ENCODE data around the gene EBF3. TPM values are rescaled to one million over a fixed set of nuclear protein-coding genes. Genes with fewer than 3 reads are reported as not detected.
A peak's percentile ranks its signal among the peaks of the same experiment; 100 is the strongest.

Gene EBF3
- total RNA-seq, 1 experiment from 2014 or later: not detected

GRCh38 chr10:129891806-129892205 lies 72.3 kb downstream of the EBF3 start:
- DNase-seq (ENCODE audit: low read depth): no peak

DNA sequence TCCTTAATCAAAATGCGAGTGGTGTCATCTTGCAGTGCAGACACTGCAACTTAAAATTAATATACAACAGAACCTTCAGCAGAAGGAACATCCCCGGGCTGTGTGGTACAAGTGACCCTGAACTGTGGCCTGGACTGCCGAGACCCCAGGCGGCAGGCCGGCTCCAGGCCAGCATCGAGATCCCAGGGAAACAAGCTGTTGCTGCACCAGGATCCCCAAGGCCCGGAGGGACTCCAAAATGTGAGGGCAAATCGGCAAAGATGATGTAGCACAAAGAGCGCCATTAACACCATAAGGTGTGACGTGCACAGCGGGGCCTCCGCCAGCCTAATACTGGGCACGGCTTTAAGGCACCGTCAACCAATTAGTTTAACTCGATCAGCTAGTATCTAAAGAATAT lies 73.9 kb downstream of the EBF3 start:
- DNase-seq (ENCODE audit: low read depth): no peak

DNA sequence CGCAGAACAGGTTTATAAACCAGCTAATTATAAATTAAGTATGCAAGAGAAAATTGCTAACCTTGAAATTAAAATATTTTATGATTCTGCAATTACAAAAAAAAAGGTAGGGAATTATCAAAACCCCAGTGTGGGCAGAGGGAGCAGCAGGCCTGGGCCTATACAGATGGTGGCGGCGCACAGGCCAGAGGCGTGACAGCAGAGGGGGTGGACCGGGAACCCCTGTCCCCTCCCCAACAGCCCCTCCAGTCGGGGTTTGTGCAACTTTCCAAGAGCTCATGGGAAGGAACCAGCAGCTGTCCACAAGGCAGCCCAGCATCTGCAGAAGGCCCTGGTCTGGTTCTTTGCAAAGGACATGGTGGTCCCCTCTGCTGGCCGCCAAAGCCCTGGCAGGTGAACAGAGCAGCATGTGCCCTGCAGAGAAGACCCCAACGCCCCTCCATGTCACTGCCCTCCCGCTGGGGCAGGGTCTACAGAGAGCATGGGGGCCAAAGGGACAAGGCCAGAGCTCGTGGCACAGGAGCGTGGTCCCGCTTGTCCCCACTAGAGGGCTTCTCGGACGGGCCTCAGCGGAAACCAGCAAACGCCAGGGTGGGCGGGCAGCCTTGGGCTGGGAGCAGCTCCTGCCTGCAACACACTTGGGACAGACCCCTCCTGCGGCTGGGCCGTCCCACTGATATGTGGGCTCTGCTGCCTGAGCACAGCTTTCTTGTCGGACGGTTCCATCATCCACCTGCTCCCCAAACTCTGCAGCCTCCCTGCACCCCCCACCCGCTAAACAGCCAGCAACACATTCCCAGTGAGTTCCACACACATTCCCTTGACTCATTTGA lies 75.1 kb downstream of the EBF3 start:
- DNase-seq (ENCODE audit: low read depth): peak; percentile 7

- DNase-seq (ENCODE audit: low read depth): no peak
Measured at GRCh38 chr10:129887986-129888783, 75.9 kb downstream of the EBF3 start.

DNA sequence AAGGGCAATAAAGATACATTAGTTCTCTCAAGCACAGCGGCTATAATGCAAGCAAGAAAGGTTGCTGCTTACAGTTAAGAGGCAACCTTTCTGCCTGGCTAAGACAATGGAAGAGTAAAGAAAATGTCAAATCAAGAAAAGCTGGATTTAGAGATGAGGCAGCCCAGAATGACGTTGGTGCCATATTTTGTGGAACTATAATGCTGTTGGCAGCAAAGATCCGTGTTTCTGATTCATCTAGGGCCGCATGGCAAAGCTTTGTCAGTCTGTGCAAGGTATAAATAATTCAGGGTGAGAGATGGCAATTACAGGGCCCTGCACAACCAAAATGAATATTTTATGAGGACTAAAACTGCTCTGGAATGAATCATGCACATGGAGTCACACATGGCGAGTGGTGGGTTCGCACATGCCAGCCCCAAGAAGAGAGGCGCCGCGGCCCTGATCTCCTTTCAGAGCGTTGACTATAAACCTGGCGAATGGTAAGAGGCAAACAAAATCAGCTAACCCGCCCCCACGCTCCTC lies 76.6 kb downstream of the EBF3 start:
- DNase-seq (ENCODE audit: low read depth): no peak

- DNase-seq (ENCODE audit: low read depth): no peak
Measured at GRCh38 chr10:129886263-129886662, 77.8 kb downstream of the EBF3 start.

GRCh38 chr10:129885526-129885925 lies 78.5 kb downstream of the EBF3 start:
- DNase-seq (ENCODE audit: low read depth): no peak

DNA sequence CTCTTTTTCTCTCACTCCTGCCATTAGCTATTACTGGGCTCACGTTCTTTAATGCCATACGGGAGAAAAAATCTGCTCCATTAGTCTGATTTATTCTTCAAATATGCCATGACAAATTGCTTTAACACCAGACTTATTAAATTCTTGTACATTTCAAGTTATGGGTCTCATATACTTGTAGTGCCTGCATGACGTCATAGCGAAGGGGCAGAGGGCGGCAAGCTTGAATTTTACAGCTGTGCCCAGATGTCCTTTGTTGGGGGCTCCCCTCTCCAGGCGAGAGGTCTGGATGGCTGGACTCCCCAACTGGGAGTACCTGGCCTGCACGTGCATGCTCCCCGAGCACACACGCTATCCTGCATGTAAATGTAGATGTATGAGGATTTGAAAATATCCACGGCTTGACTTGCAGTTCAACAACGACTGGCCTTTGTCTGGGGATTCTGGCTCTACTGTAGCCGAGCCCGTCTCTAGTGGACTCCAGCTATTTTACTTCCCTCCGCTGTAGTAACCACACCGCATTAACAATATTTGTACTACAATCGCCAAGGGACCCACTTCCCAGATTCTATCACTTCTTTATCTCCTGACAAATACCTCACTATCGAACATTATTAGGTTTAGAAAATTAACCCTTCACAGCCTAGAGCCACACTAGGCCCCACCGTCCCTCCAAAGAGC lies 79.5 kb downstream of the EBF3 start:
- DNase-seq (ENCODE audit: low read depth): no peak

DNA sequence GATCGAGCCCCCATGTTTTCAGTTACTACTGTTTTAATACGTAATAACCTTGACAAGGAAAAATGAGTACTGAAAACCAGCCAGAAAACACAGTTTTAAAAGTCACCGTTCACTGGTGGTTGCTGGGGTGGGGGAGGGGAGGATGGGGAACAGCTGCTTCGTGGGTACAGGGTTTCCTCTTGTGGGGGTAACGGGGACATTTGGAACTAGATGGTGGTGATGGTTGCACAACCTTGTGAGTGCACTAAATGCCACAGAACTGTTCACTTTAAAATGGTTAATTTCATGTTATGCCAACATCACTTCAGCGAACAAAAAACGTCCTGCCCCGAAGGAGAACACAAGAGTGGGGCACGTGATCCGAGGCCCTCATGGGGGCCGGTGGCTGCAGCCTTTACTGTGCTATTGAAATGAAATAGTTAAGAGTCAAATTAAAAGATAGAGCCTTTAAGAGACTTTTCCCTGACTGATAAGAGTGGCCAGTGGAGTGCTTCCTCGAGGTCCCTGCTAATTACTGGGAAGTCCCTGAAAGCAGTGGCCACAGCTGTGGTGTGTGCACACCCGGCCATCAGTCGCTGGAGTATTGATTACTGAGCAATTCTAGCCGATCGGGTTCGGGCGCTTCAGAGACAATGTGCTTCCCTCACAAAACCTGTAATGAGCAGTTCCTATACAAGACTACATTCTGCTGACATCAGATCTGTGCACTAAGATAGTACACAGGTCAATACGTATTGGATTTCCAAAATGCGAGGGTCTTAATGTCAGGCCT lies 80.3 kb downstream of the EBF3 start:
- no peak for DNase-seq (ENCODE audit: low read depth)

DNA sequence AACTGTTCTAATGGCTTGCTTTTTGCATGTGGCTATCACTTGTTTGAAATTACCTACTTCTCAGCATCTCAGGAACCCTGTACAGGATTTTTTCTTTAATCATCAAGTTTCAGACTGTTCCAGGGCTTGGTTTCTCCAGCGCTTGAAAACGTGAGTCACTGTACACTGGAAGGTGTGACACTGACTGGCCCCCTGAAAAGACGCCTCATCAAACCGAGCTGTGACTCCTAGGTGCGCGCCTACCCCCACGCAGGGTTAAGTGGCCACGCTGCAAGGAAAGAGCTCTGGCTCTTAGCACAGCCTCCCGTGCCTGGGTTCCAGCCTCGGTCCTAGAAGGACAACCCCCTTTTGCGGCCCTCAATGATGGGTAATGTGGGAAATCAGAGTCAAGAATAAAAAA lies 81.0 kb downstream of the EBF3 start:
- DNase-seq (ENCODE audit: low read depth): no peak

DNA sequence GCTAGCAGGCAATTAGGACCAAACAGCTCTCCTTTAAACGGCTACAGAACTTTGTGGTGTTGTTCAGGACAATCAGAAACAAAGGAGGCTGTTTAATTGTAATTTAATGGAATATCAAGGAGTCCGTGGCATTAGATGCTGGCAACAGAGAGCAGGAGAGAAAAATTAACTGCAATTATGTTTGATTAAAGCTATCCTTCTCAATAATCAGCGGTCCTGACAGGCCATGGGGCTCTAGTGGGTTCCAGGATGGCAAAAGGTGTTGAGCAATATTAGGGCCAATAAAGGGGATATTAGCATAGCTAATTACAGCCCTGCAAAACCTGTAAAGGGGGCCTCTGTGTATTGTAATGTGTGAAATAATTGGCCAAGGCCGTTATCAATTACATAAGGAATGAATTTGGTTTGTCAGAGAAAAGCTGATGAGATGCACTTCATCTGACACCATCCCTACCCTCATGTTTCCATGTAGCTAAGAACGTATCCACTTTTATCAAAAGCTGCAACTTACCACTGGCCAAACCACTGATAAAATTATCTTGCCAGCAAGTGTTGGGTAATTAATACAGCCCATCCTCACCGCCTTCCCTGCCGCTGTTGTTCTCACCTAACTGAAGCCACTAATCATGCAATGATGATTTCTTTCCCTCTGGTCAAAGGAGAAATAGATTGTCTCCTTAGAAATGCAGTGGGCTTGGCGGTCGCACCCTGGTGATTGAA lies 81.6 kb downstream of the EBF3 start:
- DNase-seq (ENCODE audit: low read depth): no peak

DNA sequence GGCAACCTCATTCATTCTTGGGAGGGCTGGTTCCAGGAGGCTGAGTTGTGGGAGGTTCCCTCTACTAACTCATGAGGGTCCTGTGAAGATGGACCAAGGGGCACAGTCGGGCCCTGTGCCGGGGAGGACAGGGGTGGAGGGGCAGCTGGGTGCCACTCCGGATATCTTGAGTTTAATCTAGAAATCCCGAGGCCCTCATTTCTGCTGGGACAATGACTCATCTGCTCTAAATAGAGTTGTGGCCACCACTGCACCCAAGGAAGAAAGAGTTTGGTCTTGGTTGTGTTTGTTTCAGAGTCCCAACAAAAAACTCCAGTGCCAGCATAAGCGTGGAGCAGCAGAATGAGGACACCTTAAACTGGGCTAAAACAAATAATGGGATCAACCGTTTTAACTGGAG lies 82.4 kb downstream of the EBF3 start:
- no peak for DNase-seq (ENCODE audit: low read depth)

- DNase-seq (ENCODE audit: low read depth): no peak
Measured at GRCh38 chr10:129880191-129880870, 83.7 kb downstream of the EBF3 start.

- no peak for DNase-seq (ENCODE audit: low read depth)
Measured at GRCh38 chr10:129879655-129880054, 84.4 kb downstream of the EBF3 start.

- no peak for DNase-seq (ENCODE audit: low read depth)
Measured at GRCh38 chr10:129878835-129879234, 85.2 kb downstream of the EBF3 start.

DNA sequence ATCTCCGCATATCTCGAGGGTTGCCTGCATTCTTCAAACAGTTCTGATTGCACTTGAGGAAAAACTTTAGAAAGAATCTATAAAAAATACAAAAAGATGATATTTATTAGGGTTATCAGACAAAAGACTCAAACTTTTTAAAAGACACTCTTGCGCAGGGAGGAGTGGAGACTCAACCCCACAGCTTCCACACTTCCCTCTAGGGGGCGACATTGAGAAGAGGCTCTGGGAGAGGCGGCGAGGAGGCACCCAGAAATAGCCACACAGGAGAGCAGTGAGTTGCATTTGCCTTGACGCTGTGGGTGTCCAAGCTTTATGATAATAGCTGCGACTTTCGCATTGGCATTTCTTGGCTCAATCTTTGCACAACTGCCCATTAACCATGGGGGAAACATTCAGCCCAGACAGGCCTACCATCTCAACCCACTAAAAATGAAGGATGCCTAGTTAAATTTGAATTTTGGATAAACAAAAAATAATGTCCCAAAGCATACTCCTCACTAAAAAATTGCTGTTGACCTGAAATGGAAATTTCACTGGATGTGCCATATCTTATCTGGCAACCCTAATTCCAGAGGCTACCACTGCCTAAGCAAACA lies 86.2 kb downstream of the EBF3 start:
- DNase-seq (ENCODE audit: low read depth): peak; percentile 10

GRCh38 chr10:129876838-129877237 lies 87.2 kb downstream of the EBF3 start:
- no peak for DNase-seq (ENCODE audit: low read depth)

GRCh38 chr10:129875993-129876726 lies 87.9 kb downstream of the EBF3 start:
- no peak for DNase-seq (ENCODE audit: low read depth)

GRCh38 chr10:129873351-129873750 lies 90.7 kb downstream of the EBF3 start:
- no peak for DNase-seq (ENCODE audit: low read depth)
